ENCODE measurements around the gene GGTA1.

GRCh38 chr9:121537283-121537682 is 37.6 kb upstream of the GGTA1 start:
- no peak for TF ChIP-seq POLR2A (IDR thresholded peaks at IDR 0.05; ENCODE audit: low read depth, low read length)
- TF ChIP-seq POLR2AphosphoS5 (IDR thresholded peaks at IDR 0.05; ENCODE audit: low read depth, low read length) = no peak
